CD4-positive, alpha-beta T cell treated with Interleukin-2 at 100 ng/mL for 4 hours (primary cell): ENCODE measurements around the gene GP5.

Source experiments
- DNase-seq: peaks from one replicate; pipeline ENCODE4 v3.0.0-alpha.2; 2020; ENCODE audit warnings: low spot score

GP5 gene

DNA sequence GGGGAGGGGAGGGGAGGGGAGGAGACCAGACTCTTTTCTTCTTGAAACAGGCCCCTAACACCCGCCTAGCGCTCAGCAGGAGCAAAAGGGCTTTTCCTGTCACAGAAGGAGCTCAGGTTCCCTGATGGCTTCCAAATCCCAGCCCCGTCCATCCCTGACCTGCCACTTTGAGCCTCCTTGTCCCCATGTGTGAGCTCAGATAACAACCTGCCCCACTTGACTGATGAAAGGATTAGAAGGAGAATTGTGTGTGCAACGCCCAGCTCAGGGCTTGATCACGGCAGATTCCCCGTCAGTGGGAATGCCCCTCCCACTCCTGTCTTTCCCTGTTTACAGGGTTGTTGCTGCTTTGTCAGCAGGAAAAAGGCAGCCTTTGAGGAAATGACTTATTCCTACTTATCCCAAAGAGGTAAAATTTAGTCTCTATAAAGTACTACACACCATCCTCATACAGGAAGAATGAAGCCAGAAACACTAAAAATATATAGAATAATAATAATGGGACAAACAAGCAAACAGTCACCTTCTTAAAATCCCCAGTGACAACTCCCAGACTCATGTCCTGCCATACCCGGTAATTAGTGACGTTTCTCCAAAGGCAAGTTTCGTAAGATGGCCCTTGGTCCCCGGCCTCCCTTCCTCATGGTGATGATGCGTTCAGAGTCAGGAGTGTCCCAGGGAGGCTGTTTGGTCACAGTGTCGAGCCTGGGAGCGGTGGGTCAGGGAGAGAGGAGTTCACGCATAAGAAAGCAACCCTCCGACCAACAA, 23.4 kb downstream of the GP5 start:
- DNase-seq = no peak

- no peak for DNase-seq
Observed at GRCh38 chr3:194374935-194375334, 24.1 kb downstream of the GP5 start.

DNA sequence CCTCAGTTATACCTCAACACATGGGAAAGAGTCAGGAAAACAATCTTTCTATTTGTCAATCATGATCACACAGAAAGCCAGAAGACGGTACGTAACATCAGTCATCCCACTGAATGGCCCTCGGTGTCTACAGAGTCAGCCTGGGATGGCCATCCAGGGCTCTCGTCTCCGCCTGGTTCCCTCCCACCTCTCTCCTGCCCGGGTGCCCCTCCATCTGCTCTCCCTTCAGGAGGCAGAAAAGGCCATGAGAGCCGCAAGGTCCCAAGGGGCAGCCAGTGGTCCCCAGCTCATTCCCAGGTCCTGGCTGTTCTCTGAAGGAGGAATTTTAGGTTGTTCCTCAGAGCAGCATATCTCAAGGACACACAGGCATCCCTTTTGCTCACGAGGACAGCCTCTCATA, 25.2 kb downstream of the GP5 start:
- DNase-seq = no peak

DNA sequence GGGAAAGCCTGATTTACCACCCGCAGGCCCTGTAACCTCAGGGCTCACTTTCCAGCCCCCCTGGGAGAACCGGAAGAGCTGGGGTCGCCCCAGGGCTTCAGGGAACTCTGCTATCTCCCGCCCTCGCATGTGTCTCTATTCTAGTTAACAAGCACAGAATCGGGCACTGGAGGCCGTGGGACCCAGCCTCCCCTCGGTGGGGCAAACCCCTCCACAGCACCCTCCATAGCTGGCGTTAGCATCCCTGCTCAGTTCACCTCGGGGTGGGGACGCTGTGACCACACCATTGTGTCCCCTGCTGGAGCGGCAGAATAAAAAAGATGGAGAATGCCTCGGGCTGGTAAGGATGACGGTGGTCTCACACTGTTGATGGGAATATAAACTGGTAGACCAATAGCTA, 26.0 kb downstream of the GP5 start:
- DNase-seq = no peak

DNA sequence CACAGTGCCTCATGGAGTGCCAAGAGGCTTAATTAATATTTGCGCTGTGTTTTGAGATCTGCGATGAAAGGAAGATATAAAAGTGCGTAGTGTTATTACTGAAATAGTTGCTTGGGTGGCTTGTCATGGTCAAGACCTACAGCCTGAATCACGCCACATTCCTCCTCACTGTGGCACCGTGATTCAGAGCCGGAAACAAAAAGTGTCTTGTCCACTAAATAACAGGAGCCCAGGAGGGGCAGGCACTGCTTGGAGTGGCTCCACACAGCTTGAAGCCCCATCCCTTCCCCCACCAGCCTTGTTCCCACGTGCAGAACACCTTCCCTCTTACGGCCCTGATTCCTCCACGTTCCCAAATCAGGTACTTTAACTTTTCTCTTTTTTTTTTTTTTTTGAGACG, 28.3 kb downstream of the GP5 start:
- no peak for DNase-seq

- no peak for DNase-seq
Observed at GRCh38 chr3:194369522-194370279, 29.4 kb downstream of the GP5 start, which contains the start of gene LRRC15. LRRC15 (minus strand) TSS chr3:194369743; CDS start chr3:194361043, 8,700 bp downstream.

DNA sequence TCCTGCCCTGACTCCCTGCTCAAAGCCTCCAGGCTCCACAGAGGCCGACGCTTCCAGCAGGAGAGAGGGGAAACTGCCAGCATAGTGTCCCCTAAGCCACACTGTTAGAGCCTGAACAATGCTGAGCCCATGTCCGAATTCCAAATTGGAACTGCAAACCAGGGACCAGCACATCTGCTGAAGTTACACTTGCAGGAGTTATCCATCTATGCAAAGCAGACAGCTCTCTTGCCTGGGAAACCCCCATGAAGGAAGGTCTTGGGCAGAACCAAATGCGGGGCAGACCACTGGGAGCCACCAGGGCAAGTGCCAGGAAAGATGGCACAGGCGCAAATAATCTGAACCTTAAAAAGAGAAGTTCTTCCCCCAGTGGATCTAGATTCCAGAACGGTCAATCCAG, 30.1 kb downstream of the GP5 start:
- no peak for DNase-seq

GRCh38 chr3:194367992-194368841, 30.8 kb downstream of the GP5 start:
- DNase-seq = no peak

DNA sequence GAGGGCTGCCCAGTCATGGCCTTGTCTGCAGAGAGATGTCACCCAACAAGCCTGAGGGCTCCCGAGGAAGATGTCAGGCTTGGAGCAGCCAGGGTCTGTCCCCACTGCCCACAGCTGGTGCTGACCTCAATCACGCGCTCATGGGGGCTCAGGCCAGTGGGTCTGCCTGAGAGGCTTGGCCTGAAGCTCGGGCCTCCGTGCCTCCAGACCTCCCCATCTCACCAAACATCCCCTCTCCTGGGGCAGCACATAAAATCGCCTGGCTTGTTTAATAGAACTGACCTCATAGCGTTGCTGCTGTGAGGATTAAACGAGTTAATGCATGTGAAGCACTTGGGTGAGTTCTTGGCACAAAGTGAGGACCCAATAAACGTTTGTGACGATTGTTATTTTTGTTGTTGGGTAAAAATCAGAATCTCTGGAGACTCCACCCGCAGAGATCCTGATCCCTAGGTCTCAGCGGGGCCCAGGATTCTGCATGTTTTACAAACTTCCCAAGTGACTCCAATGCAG, 33.0 kb downstream of the GP5 start:
- no peak for DNase-seq

GRCh38 chr3:194365526-194365925, 33.5 kb downstream of the GP5 start:
- DNase-seq = no peak

- DNase-seq = no peak
Observed at GRCh38 chr3:194364652-194365434, 34.2 kb downstream of the GP5 start.

DNA sequence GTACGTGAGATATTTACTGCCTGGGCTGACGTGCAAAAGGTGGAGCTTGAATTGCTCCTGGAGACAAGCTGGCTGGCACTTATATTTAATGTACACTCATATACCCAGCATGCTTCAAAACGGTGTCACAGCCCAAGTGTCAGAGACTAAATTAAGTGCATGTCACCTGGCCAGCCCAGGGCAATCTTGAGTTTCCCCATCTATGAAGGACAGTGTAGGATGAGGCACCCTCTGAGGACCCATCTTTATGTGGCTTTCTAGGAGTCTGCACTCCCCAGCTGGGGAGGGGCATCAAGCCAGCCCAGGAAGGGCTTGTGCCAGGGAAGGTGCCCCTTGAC, 34.8 kb downstream of the GP5 start:
- DNase-seq = no peak

DNA sequence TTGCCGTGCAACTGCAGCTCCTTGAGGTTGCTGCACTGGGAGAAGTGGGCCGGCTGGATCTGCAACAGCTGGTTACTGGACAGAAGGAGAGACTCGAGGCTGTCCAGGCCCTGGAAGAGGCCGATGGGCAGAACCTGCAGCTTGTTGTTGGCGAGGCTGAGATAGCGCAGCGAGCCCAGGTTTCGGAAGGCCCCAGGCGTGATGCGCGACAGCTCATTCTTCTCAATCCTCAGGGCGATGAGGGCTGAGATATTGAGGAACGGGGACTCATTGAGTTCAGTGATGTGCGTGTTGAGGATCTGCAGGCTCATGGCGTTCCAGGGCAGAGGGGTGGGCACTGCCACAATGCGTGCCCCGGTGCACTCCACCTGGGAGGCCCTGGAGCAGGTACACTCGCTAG, 38.5 kb downstream of the GP5 start:
- DNase-seq = no peak

DNA sequence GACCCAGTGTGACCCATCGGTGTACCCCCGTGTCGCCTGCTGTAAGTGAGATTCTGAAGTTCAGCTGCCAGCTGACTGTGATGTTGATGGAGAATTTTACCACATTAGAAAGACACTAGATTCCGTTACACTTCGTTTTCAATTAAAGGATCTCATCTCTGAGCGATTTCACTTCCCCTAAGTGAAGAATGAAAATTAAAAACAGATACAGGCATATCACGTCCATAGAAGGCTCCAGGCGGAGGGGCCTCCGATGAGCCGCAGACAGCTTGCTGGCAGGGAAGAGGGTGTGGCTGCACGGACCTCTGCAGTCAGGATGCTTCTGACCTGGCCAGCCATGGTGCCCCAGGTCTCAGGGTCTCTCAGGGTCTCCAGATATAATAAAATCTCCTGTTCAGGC, 41.4 kb downstream of the GP5 start:
- DNase-seq = no peak

DNA sequence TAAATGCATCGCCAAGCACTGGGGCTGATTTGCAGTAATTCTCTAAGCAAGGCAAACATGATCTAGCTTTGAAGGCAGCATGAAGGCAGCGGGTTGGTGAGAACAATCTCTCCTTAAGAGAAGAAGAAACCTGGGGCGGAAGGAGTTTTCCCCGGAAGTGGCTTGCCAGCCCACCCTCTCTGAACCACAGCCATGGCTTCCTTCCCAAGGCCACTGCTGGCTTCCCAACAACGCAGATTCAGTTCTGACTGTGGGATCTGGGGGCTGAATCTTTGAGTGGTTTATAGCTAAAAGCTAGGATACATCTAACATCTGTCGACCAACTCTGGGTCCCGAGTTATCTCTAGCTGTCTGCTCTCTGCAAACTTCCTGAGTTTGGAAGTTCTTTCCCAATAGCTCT, 43.7 kb downstream of the GP5 start:
- DNase-seq = no peak

DNA sequence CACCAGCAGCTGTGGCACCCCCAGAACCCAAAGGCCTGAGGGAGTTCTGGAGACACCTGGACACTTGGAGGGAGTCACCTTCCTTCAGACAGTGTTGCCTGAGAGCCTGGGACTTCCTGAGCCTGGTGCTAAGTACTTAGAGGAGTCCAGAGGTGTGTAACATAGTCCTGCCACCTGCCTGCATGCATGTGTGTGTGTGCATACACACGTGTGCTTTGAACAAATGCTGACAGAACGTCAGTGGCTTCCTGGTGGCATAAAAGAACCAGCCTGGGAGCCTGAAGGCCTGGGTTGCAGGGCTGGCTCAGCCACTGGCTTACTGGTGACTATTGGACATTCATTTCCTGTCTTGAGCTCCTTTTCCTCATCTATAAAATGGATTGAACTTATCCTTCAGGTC, 44.8 kb downstream of the GP5 start:
- DNase-seq = no peak

GRCh38 chr3:194352667-194353246, 46.3 kb downstream of the GP5 start:
- DNase-seq = no peak

- no peak for DNase-seq
Observed at GRCh38 chr3:194351952-194352536, 47.0 kb downstream of the GP5 start.

DNA sequence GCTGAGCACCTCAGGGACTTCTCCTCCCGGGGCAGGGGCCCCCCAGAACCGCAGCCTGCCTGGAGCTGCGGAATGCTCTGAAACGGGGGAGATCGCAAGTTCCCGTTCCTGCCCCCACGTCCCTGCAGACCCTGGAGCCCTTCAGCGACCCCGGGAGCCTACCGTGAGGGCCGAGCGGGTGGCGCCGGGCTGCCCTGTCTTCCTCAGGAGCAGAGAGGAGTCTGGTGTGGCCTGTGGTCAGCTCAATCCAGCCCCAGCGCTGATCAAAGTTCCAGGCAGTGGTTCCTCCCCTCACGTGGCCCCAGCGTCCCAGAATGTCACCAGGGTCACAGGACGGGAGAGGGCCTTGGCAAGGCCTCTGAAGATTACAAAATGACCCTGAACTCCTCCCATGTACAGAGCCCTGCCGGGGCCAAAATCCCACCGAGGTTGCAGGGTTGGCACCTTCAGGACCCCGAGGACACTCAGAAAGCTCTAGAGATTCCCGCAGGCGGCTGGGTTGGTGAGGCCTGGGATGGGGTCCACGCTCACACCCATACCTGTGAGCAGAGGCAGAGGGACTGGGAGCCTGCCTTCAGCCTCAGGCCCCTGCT, 47.9 kb downstream of the GP5 start, which contains the start of gene CPN2:
Gene CPN2 (minus strand): TSS at position 249 of the 593 bp plus-strand sequence. CDS start 8,626 bp downstream, outside the sequence.
- DNase-seq = no peak

DNA sequence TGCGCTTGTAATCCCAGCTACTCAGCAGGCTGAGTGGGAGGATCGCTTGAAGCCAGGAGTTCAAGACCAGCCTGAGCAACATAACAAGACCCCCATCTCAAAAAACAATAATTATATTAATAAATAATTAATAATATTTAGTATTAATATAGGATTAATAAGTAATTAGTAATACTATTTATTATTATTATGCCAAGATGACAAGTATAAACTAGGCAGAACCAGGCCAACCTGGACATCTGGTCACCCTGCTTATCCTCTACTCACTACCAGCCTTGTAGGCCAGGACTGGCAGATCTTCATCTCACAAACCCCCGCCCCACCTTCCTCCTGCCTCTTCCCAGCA, 48.4 kb downstream of the GP5 start:
- DNase-seq = no peak

DNA sequence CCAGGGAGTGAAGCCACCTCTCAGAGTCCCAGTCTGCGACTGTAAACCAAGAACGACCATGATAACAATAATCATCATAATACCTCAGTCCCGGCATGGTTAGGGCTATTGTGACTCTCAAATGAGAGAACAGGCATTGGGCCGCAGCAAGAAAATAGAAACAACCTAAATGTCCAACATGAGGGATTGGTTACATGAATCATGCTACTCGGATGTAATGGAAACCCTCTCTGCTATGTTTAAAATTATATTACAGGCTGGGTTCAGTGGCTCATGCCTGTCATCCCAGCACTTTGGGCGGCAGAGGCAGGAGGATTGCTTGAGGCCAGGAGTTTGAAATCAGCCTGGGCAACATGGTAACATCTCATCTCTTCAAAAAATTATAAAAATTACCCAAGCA, 50.7 kb downstream of the GP5 start:
- DNase-seq = no peak
